HFFc6 (cell line): ENCODE data around the gene BSND. TPM values are rescaled to one million over a fixed set of nuclear protein-coding genes. Genes with fewer than 3 reads are reported as not detected.

ENCODE experiments used
- DNase-seq: peaks from one replicate; pipeline ENCODE4 v3.0.0-alpha.2; 2018
- H3K27ac Mint-ChIP-seq: 2 replicates; pipeline ENCODE4 v1.8.0; 2020; ENCODE audit warnings: mild to moderate bottlenecking, mixed read lengths
- H3K27me3 Mint-ChIP-seq: 2 replicates; pipeline ENCODE4 v1.8.0; 2021; ENCODE audit warnings: mild to moderate bottlenecking, moderate library complexity, mixed read lengths; ENCODE audit not compliant: insufficient read depth
- H3K36me3 Mint-ChIP-seq: 2 replicates; pipeline ENCODE4 v1.8.0; 2021; ENCODE audit warnings: low read depth, mixed read lengths
- H3K4me1 Mint-ChIP-seq: 2 replicates; pipeline ENCODE4 v1.8.0; 2020; ENCODE audit warnings: low read depth, mixed read lengths
- H3K4me3 Mint-ChIP-seq: 2 replicates; pipeline ENCODE4 v1.8.0; 2020; ENCODE audit warnings: mild to moderate bottlenecking, moderate library complexity, mixed read lengths
- H3K9me3 Mint-ChIP-seq: 2 replicates; pipeline ENCODE4 v1.8.0; 2020; ENCODE audit warnings: mild to moderate bottlenecking, mixed read lengths
- CTCF ChIP-seq: fragments of 200-600 bp; sonication (generic); IDR thresholded peaks from 2 replicates; pipeline ENCODE4 v1.5.0; 2021; ENCODE audit warnings: antibody characterized with exemption, mild to moderate bottlenecking
- long read RNA-seq: library from polyadenylated mRNA; unstranded; transcript quantifications from one replicate; pipeline ENCODE4 v2.0.0, GENCODE V29; 2019
- total RNA-seq, 6 experiments: library from RNA; stranded (reverse); fragmentation: NEBNext Ultra II Directional; extraction: Animal tissue kit (Norgen Biotek cat#: 25700); gene quantifications; 2 replicates in 1 of 6; 3 replicates in 5 of 6; pipeline ENCODE4 v1.2.3, GENCODE V29; 2021

The BSND gene
- total RNA-seq: not detected
- long read RNA-seq: 0 reads

GRCh38 chr1:54998677-54999076, at the start of gene BSND:
Gene BSND, plus strand, starts transcription at chr1:54998933. Its CDS starts 254 bp downstream, at chr1:54999187.
- Mint-ChIP-seq H3K4me1 (peaks cover 13% of the 10 kb centered on the region), H3K4me3 (no peak within 1 kb of the TSS), H3K9me3 (no peaks in the 10 kb centered on the region), H3K36me3 (no peaks in the 10 kb centered on the region), H3K27me3 (peaks cover 28% of the 10 kb centered on the region), H3K27ac (no peak within 1 kb of the TSS)
- TF ChIP-seq CTCF: no peak
- DNase-seq: no peak

GRCh38 chr1:54949053-54949452, 49.7 kb upstream of the BSND start:
- Mint-ChIP-seq H3K36me3 (no peaks in the 10 kb centered on the region), H3K27ac (no peak overlapping the region), H3K4me1 (peaks cover 41% of the 10 kb centered on the region), H3K4me3 (no peak overlapping the region), H3K9me3 (no peaks in the 10 kb centered on the region), H3K27me3 (peaks cover 4% of the 10 kb centered on the region)
- TF ChIP-seq CTCF: no peak
- no peak for DNase-seq

GRCh38 chr1:54950006-54950368, 48.7 kb upstream of the BSND start:
- peaks cover 47% of the 10 kb centered on the region for H3K4me1 Mint-ChIP-seq
- H3K9me3 Mint-ChIP-seq: no peaks in the 10 kb centered on the region
- peak overlapping the region; percentile 74 for H3K27ac Mint-ChIP-seq
- TF ChIP-seq CTCF: no peak
- peak overlapping the region; percentile 22; the same call in 1 of the 2 replicates for H3K4me3 Mint-ChIP-seq
- DNase-seq: peak; percentile 13
- H3K36me3 Mint-ChIP-seq: no peaks in the 10 kb centered on the region
- H3K27me3 Mint-ChIP-seq: peaks cover 4% of the 10 kb centered on the region

DNA sequence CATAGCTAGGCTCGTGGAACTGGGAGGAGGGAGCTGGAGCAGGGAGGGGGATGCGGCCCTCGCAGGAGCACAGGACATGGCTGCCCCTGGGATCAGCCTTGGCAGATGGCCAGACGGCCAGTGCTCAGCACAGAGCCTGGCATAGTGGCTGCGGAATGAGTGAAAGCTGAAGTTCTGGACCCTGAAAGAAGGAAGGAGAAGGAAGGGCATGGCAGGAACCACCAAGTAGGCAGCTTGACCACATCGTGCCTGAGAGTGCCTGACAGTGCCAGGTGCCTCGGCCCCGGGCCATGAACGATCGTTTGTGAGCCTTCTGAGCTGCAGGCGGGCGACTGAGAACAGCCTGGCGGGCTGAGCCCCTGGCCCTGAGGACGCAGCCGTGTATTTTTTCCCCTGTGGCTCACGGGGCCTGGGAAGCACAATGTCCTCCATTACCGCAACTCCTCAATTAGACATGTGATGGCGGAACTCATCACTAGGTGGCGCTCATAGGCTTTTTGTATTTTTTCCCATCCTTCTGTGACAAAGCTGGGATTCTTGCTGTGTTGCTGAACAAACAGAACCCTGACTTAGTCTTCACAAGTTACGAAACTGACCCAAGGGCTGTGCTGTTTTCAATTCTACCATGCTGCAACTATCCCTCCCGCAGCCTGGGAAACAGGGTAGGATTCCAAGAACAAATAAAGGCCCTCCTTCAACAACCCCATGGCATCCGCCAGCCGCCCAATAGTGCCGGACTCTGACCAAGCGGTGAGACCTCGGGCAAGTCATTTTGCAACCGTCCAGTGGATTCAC, 48.2 kb upstream of the BSND start:
- Mint-ChIP-seq H3K9me3 (no peaks in the 10 kb centered on the region), H3K36me3 (peaks cover under 1% of the 10 kb centered on the region; the same call in 1 of the 2 replicates), H3K27me3 (peaks cover 4% of the 10 kb centered on the region), H3K27ac (peak overlapping the region; percentile 74), H3K4me1 (peaks cover 47% of the 10 kb centered on the region), H3K4me3 (peak overlapping the region; percentile 22)
- peak; percentile 82 for DNase-seq
- peak; percentile 92 for TF ChIP-seq CTCF

DNA sequence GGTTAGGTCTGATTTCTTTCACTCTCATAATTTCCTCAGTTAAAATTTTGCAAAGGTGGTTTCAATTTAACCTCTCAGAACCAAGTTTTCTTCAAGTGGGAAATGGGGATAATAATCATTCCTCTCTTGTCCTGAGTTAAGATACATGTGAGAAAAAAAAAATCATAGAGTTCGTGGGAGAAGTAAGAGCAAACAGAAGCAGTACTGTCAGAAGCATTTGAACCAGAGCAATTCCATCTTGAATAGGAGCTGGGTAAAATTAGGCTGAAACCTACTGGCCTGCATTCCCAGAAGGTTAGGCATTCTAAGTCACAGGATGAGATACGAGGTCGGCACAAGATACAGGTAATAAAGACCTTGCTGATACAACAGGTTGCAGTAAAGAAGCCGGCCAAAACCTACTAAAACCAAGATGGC, 46.9 kb upstream of the BSND start:
- H3K4me1 Mint-ChIP-seq: peaks cover 52% of the 10 kb centered on the region
- H3K9me3 Mint-ChIP-seq: peaks cover 4% of the 10 kb centered on the region; the same call in 1 of the 2 replicates
- DNase-seq: no peak
- no peak overlapping the region for H3K4me3 Mint-ChIP-seq
- no peak overlapping the region for H3K27ac Mint-ChIP-seq
- peaks cover 1% of the 10 kb centered on the region for H3K27me3 Mint-ChIP-seq
- no peak for TF ChIP-seq CTCF
- peaks cover 11% of the 10 kb centered on the region for H3K36me3 Mint-ChIP-seq
